ENCODE measurements around the gene TLCD2. TPM values are rescaled to one million over a fixed set of nuclear protein-coding genes. Genes with fewer than 3 reads are reported as not detected.
"Not testable (repeated sequence)": the region's sequence is repeated elsewhere in the genome, so short reads cannot be mapped to it uniquely, and the experiment has no call there.

The TLCD2 gene
- total RNA-seq, 1 donor = 4.7 TPM

- H4K20me1 ChIP-seq (ENCODE audit: insufficient read depth, low read length) = peaks cover 7% of the 10 kb centered on the region
- H3K79me2 ChIP-seq (ENCODE audit: insufficient read depth, low read length) = peaks cover 38% of the 10 kb centered on the region
- H3K4me1 ChIP-seq (ENCODE audit: insufficient read depth, low read length) = peaks cover 14% of the 10 kb centered on the region
- no peaks in the 10 kb centered on the region for H3K9me3 ChIP-seq (ENCODE audit: low read depth, low read length)
- H3K27me3 ChIP-seq (ENCODE audit: insufficient read depth, low read length) = no peaks in the 10 kb centered on the region
- peak; percentile 98 for DNase-seq (ENCODE audit: insufficient read length, low spot score, missing footprints)
- H3K36me3 ChIP-seq (ENCODE audit: insufficient read depth, low read length) = peaks cover 12% of the 10 kb centered on the region
- H3K4me2 ChIP-seq (ENCODE audit: insufficient read depth, low read length) = peak overlapping the region; percentile 86
- no peak overlapping the region for H2AFZ ChIP-seq (ENCODE audit: low read length)
- H3K27ac ChIP-seq (ENCODE audit: low read depth, low read length) = no peak overlapping the region
- TF ChIP-seq CTCF (IDR thresholded peaks at IDR 0.05; ENCODE audit: extremely low read depth, low read depth, low read length) = no peak
- H3K4me3 ChIP-seq (ENCODE audit: insufficient read depth, low read length) = peak overlapping the region; percentile 79
Observed at GRCh38 chr17:1724869-1725641, 14.9 kb upstream of the TLCD2 start.

- Histone ChIP-seq H3K4me2 (ENCODE audit: insufficient read depth, low read length) (peak within 1 kb of the TSS; percentile 86), H3K27ac (ENCODE audit: low read depth, low read length) (peak within 1 kb of the TSS; percentile 23), H3K36me3 (ENCODE audit: insufficient read depth, low read length) (peaks cover 12% of the 10 kb centered on the region), H3K27me3 (ENCODE audit: insufficient read depth, low read length) (no peaks in the 10 kb centered on the region), H3K79me2 (ENCODE audit: insufficient read depth, low read length) (peaks cover 38% of the 10 kb centered on the region), H4K20me1 (ENCODE audit: insufficient read depth, low read length) (peaks cover 7% of the 10 kb centered on the region), H3K9me3 (ENCODE audit: low read depth, low read length) (no peaks in the 10 kb centered on the region), H3K4me1 (ENCODE audit: insufficient read depth, low read length) (peaks cover 14% of the 10 kb centered on the region), H3K4me3 (ENCODE audit: insufficient read depth, low read length) (peak within 1 kb of the TSS; percentile 79), H2AFZ (ENCODE audit: low read length) (peak within 1 kb of the TSS; percentile 89)
- peak; percentile 99 for DNase-seq (ENCODE audit: insufficient read length, low spot score, missing footprints)
- TF ChIP-seq CTCF (IDR thresholded peaks at IDR 0.05; ENCODE audit: extremely low read depth, low read depth, low read length) = no peak
Observed at GRCh38 chr17:1724351-1724868, 14.2 kb upstream of the TLCD2 start, which contains the start of gene WDR81. Gene WDR81, plus strand, starts transcription at chr17:1724704. Its CDS starts 256 bp downstream, at chr17:1724960.

- H3K9me3 ChIP-seq (ENCODE audit: low read depth, low read length); H3K4me2 ChIP-seq (ENCODE audit: insufficient read depth, low read length); H3K27ac ChIP-seq (ENCODE audit: low read depth, low read length); H3K27me3 ChIP-seq (ENCODE audit: insufficient read depth, low read length); H4K20me1 ChIP-seq (ENCODE audit: insufficient read depth, low read length); H3K4me3 ChIP-seq (ENCODE audit: insufficient read depth, low read length); H3K36me3 ChIP-seq (ENCODE audit: insufficient read depth, low read length); H2AFZ ChIP-seq (ENCODE audit: low read length): not testable (repeated sequence)
- Histone ChIP-seq H3K79me2 (ENCODE audit: insufficient read depth, low read length) (peaks cover 28% of the 10 kb centered on the region), H3K4me1 (ENCODE audit: insufficient read depth, low read length) (peaks cover 26% of the 10 kb centered on the region)
- peak; percentile 90 for DNase-seq (ENCODE audit: insufficient read length, low spot score, missing footprints)
Observed at GRCh38 chr17:1722022-1722421, 11.8 kb upstream of the TLCD2 start.

- Histone ChIP-seq H3K27ac (ENCODE audit: low read depth, low read length) (no peak overlapping the region), H3K4me3 (ENCODE audit: insufficient read depth, low read length) (peak overlapping the region; percentile 22), H2AFZ (ENCODE audit: low read length) (peak overlapping the region; percentile 27), H3K9me3 (ENCODE audit: low read depth, low read length) (no peaks in the 10 kb centered on the region), H3K4me1 (ENCODE audit: insufficient read depth, low read length) (peaks cover 26% of the 10 kb centered on the region), H3K27me3 (ENCODE audit: insufficient read depth, low read length) (no peaks in the 10 kb centered on the region), H3K4me2 (ENCODE audit: insufficient read depth, low read length) (peak overlapping the region; percentile 62), H4K20me1 (ENCODE audit: insufficient read depth, low read length) (peaks cover 7% of the 10 kb centered on the region), H3K79me2 (ENCODE audit: insufficient read depth, low read length) (peaks cover 17% of the 10 kb centered on the region), H3K36me3 (ENCODE audit: insufficient read depth, low read length) (no peaks in the 10 kb centered on the region)
- peak; percentile 93 for DNase-seq (ENCODE audit: insufficient read length, low spot score, missing footprints)
- TF ChIP-seq CTCF (IDR thresholded peaks at IDR 0.05; ENCODE audit: extremely low read depth, low read depth, low read length) = peak; percentile 98
Observed at GRCh38 chr17:1720856-1721386, 10.7 kb upstream of the TLCD2 start.
